Adipocyte (in vitro differentiated cells): ENCODE measurements around the gene HIRA.

Experiments used
- DNase-seq: peaks from one replicate; pipeline ENCODE4 v3.0.0-alpha.2; 2015; ENCODE audit warnings: low read depth
- H3K27me3 ChIP-seq: replicated peaks from 2 replicates; pipeline ENCODE4 v1.7.0; 2013; ENCODE audit warnings: mild to moderate bottlenecking, low read length, moderate library complexity; ENCODE audit not compliant: control insufficient read depth, insufficient read depth
- H3K36me3 ChIP-seq: 2 replicates; pipeline ENCODE4 v1.7.0; 2013; ENCODE audit warnings: low read length, mild to moderate bottlenecking, moderate library complexity; ENCODE audit not compliant: control insufficient read depth, insufficient read depth, severe bottlenecking
- H3K4me1 ChIP-seq: 2 replicates; pipeline ENCODE4 v1.7.0; 2013; ENCODE audit warnings: mild to moderate bottlenecking, low read length, moderate library complexity; ENCODE audit not compliant: control insufficient read depth, insufficient read depth
- H3K4me3 ChIP-seq: 2 replicates; pipeline ENCODE4 v1.7.0; 2013; ENCODE audit warnings: mild to moderate bottlenecking, low read length, moderate library complexity
- H3K9ac ChIP-seq: 2 replicates; pipeline ENCODE4 v1.7.0; 2013; ENCODE audit warnings: mild to moderate bottlenecking, low read length, moderate library complexity
- H3K9me3 ChIP-seq: 2 replicates; pipeline ENCODE4 v1.7.0; 2013; ENCODE audit warnings: mild to moderate bottlenecking, low read length, moderate library complexity; ENCODE audit not compliant: control insufficient read depth

HIRA gene

DNA sequence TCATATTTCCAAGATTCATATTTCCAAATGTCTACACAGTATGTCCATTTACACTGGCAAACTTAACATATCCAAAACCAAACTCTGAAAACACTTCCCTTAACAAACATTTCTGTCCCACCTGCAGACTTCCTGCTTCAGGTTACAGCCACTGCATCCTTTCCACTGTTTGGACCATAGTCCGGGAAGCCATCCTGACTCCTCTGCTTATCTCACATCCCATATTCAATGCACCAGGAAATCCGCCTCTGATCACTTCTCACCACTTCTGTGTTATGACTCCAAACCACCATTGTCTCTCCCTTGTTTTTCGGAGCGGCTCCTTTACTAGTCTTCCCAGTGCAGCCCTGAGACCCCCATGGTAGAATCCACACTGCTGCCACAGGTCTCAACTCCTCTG, 30.1 kb downstream of the HIRA start:
- no peak for DNase-seq
- Histone ChIP-seq H3K36me3 (peaks cover 78% of the 10 kb centered on the region), H3K4me1 (no peaks in the 10 kb centered on the region), H3K4me3 (no peak overlapping the region), H3K27me3 (no peaks in the 10 kb centered on the region), H3K9ac (no peak overlapping the region), H3K9me3 (no peaks in the 10 kb centered on the region)

DNA sequence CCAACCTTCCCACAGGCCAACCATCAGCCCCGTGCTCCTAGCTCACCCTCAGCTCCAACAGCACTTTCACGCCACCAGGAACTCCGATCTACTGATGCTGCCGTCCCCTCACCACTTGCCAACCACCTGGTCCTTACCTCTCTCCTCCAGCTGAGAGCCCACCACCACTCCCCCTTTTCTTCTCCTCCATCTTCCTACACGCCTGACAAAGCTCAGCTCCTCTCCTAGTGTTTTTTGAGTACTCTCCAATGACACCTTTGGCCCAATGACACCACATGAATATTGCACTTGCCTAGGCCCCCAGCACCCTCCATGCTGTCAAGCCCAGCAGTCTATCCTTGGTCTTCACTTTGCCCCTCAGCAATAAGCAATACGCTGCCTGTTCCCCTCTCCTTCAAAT, 30.7 kb downstream of the HIRA start:
- Histone ChIP-seq H3K4me3 (no peak overlapping the region), H3K27me3 (no peaks in the 10 kb centered on the region), H3K36me3 (peaks cover 78% of the 10 kb centered on the region), H3K9ac (no peak overlapping the region), H3K9me3 (no peaks in the 10 kb centered on the region), H3K4me1 (no peaks in the 10 kb centered on the region)
- no peak for DNase-seq

DNA sequence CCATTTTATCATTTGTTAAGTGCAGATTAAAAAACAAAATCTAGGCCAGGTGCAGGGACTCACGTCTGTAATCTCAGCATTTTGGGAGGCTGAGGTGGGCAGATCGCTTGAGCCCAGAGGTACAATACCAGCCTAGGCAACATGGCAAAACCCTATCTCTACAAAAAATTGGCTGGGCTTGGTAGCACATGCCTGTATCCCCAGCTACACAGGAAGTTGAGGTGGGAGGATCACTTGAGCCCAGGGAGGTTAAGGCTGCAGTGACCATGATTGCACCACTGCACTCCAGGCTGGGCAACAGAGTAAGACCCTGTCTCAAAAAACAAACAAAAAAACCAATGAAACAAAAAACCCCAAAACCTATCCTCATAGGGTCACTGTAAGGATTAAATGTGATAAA, 32.9 kb downstream of the HIRA start:
- no peak overlapping the region for H3K4me3 ChIP-seq
- no peak overlapping the region for H3K9ac ChIP-seq
- H3K4me1 ChIP-seq: no peaks in the 10 kb centered on the region
- H3K36me3 ChIP-seq: peaks cover 83% of the 10 kb centered on the region
- no peak for DNase-seq
- no peaks in the 10 kb centered on the region for H3K27me3 ChIP-seq
- H3K9me3 ChIP-seq: no peaks in the 10 kb centered on the region

DNA sequence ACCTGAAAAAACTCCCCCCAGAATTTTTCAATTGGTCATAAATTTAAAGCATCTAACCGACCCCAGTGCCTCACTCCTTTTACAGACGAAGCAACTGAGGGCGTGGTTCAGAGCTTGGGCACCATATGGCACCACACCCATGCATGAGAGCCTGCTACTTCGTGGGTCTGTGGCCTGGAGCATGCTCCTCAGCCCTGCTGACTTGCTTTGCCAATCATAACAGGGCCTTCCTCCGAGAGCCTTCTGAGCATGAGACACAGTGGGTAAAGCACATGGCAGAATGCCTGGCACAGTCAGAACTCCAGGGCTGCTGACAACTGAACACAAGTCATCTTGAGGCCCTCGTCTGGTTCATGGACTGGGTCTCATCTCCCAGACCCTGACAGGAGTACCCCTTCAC, 33.3 kb downstream of the HIRA start:
- Histone ChIP-seq H3K9me3 (no peaks in the 10 kb centered on the region), H3K9ac (no peak overlapping the region), H3K36me3 (peaks cover 86% of the 10 kb centered on the region), H3K4me1 (no peaks in the 10 kb centered on the region), H3K4me3 (no peak overlapping the region), H3K27me3 (no peaks in the 10 kb centered on the region)
- DNase-seq: no peak

DNA sequence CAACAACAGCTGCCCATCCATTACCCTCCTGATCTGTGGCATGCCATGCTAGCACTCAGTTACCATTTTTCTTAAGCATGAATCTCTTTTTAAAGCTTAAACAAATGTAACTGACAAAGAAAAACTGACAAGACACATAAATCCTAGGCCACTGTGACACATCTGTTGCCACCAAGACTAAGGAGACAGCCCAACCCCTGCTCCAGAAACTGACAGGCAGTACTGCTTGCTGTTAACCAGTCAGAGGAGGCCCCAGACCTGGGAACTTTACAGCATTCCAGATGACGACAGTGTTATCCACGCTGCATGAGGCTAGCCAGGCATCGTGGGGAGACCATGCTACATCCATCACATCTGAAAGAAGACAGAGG, 33.8 kb downstream of the HIRA start:
- DNase-seq: no peak
- no peak overlapping the region for H3K4me3 ChIP-seq

DNA sequence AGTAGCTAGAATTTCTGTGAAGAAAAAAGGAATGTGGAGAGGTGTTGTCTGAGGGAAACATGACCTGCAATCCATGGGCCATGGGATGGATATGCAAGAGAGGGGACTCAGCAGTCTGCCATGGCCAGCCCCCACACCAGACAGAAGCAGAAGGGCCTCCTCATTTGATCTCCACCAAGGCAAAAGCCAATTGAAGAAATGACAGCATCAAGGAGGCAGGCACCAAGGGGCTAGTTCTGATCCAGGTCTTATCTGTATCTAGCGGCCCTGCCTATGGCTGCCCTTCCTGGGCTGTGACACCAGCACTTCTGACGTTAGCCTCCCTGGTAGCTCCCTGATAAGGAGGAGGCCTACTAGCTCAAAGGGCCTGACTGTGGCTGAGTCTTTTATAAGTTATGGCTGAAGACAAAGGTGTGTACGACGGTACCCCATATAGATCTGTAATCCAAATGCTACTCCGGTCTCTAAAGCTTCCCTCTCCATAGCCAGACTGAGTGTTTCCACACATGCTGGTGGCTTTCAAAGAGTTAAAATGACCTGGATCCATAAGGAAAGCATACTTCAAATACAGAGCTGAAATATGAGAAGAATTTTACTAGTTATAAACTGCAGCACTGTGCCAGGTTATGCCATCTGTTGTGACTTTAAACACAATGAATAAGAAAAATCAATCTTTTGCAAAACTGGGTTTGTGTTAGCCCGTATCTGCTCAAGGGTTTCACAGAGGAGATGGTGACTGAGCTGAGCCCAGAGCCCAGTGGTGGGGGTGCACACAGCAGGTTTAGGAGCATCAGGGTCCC, 34.4 kb downstream of the HIRA start:
- Histone ChIP-seq H3K4me3 (no peak overlapping the region), H3K27me3 (no peaks in the 10 kb centered on the region), H3K4me1 (no peaks in the 10 kb centered on the region), H3K9ac (no peak overlapping the region), H3K36me3 (peaks cover 91% of the 10 kb centered on the region), H3K9me3 (no peaks in the 10 kb centered on the region)
- no peak for DNase-seq

More for the DNA sequence above, 33.8 kb downstream of the HIRA start:
- Histone ChIP-seq H3K36me3 (peaks cover 90% of the 10 kb centered on the region), H3K9me3 (no peaks in the 10 kb centered on the region), H3K9ac (no peak overlapping the region), H3K27me3 (no peaks in the 10 kb centered on the region), H3K4me1 (no peaks in the 10 kb centered on the region)

DNA sequence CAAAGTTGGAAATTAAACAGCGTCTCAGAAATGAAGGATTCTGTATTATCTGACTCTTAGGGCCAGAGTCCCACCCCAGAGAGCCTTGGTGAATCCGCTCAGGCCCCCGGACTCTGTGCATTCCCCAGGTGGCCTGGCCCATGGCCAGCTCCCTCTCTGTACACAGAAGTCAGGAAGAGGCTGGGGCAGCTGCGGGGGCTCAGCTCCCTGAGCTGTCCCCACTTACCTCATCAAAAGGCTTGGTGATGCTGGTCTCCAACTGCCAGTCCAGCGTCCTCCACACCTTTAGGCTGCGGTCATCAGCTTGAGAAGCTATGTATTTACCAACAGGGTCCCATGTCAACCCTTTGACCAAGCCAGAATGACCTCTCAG, 35.0 kb downstream of the HIRA start:
- Histone ChIP-seq H3K9ac (no peak overlapping the region), H3K4me3 (no peak overlapping the region), H3K27me3 (no peaks in the 10 kb centered on the region), H3K4me1 (no peaks in the 10 kb centered on the region), H3K36me3 (peaks cover 92% of the 10 kb centered on the region), H3K9me3 (no peaks in the 10 kb centered on the region)
- DNase-seq: no peak

DNA sequence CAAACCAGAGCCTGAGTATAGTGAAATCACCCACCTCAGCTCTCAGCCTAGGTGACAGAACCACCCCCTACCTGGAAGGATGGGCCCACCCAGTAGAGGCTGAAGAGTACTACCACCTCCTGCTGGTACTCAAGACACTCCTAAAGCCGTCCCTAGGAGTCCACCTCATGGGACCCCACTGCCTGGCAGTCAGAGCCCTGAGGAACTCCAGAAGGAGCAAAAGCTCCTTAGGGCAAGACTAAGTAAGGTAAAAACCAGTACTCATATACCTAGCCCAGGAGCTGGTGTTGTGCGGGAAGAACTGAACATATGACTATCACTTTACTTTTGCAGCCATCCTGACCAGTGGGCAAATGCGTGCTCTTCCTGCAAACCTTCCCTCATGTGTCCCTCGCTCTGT, 36.3 kb downstream of the HIRA start:
- Histone ChIP-seq H3K36me3 (peaks cover 90% of the 10 kb centered on the region), H3K4me3 (no peak overlapping the region), H3K9ac (no peak overlapping the region), H3K9me3 (no peaks in the 10 kb centered on the region), H3K4me1 (no peaks in the 10 kb centered on the region), H3K27me3 (no peaks in the 10 kb centered on the region)
- DNase-seq: no peak

DNA sequence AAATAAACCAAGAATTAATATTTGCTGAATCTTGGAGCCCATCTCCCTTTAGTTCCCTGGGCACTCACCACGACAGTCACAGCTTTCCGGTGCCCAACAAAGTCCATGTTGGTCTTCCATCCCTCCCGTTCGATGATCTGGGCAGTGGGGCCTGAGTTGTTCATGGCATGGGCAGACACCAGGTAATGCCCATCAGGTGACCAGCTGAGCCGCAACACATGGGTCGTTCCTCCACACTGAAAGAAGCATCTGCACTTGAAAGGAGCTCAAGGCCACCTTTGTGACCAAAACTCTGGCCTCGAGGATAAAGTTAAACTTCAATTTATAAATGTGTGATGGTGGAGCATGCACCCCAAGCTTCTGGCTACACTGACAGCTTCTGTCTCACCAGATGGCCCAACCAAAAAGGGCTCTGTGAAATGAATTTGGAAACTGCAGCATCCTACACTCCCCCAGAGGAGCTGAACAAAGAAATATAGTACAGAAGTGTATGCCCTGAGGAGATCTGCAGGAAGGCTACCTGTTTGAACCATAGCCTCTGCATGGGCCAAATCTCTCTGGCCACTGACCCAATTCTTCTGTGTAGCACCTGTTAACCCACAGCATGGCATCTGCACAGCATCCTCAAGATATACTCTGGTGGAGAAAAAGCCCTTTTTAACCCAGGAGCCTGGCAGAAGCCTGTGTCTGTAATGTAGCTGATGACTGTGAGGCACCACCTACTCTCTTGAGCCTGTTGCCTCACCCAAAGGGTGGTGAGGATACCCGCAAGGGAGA, 37.1 kb downstream of the HIRA start:
- Histone ChIP-seq H3K36me3 (peaks cover 90% of the 10 kb centered on the region), H3K9ac (no peak overlapping the region), H3K4me1 (no peaks in the 10 kb centered on the region), H3K4me3 (no peak overlapping the region), H3K9me3 (no peaks in the 10 kb centered on the region), H3K27me3 (no peaks in the 10 kb centered on the region)
- DNase-seq: no peak

DNA sequence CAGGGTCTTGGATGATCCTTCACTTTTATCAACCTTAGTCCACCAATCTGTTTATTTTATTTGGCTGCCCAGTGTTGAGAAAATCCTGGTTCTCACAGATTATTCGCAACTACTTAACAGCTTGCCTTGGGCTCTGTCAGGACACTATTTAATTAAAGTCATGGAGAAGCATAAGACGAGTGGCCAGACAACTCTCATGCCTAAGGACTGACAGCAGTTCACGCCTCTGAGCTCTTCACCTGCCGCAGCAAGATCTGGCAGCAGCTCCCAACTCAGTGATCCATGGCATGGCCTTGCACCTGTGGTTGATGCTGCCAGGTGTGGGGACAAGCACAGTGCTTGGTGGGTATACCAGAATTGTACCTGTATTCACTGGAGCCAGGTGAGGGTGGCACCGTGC, 37.8 kb downstream of the HIRA start:
- no peaks in the 10 kb centered on the region for H3K9me3 ChIP-seq
- no peak overlapping the region for H3K9ac ChIP-seq
- H3K36me3 ChIP-seq: peaks cover 96% of the 10 kb centered on the region
- H3K4me3 ChIP-seq: no peak overlapping the region
- no peak for DNase-seq
- no peaks in the 10 kb centered on the region for H3K27me3 ChIP-seq
- H3K4me1 ChIP-seq: no peaks in the 10 kb centered on the region

DNA sequence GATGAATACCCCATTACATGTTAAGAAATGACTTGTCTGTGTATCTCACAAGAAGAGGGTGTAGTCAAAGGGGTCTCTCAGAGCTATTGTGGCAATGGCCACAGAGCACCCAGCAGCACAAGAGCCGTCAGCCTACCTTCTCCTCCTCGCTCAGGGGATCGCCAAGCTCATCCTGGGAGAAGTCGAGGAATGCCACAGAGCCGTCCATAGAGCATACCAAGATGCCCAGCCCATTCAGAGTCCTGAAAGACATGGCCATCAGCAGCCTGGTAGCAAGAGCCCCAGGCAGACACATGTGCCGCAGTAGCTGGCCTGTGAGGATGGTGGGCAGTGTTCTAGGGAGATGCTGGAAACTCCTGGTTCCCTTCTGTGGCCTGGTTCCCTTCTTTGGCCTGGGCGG, 44.0 kb downstream of the HIRA start:
- peaks cover 98% of the 10 kb centered on the region for H3K36me3 ChIP-seq
- no peaks in the 10 kb centered on the region for H3K9me3 ChIP-seq
- H3K4me1 ChIP-seq: no peaks in the 10 kb centered on the region
- no peak for DNase-seq
- no peak overlapping the region for H3K4me3 ChIP-seq
- H3K27me3 ChIP-seq: no peaks in the 10 kb centered on the region
- H3K9ac ChIP-seq: no peak overlapping the region
